Fibroblast of the aortic adventitia (primary cell): ENCODE results near the gene TFAP2B. TPM values are rescaled to one million over a fixed set of nuclear protein-coding genes. Genes with fewer than 3 reads are reported as not detected.

Experiments used
- DNase-seq: peaks from one replicate; pipeline ENCODE4 v3.0.0-alpha.2; 2010; ENCODE audit warnings: low read depth
- H3K4me3 ChIP-seq: 2 replicates; pipeline ENCODE4 v1.5.1; 2011; ENCODE audit warnings: low read depth, mild to moderate bottlenecking, control low read depth, low read length, moderate library complexity
- CTCF ChIP-seq: IDR thresholded peaks from 2 replicates; pipeline ENCODE4 v1.5.1; 2011; ENCODE audit warnings: mild to moderate bottlenecking, low read length, control low read depth, inconsistent platforms; ENCODE audit not compliant: insufficient read depth
- total RNA-seq: library from RNA; depleted of rRNA; stranded (reverse); fragments of >200 nt; gene quantifications from 2 replicates; pipeline ENCODE4 v1.2.3, GENCODE V29; 2012; ENCODE audit warnings: low replicate concordance

TFAP2B gene
- total RNA-seq, 1 donor: under 0.01 TPM

GRCh38 chr6:50823094-50823920 lies 4.6 kb downstream of the TFAP2B start:
- TF ChIP-seq CTCF: no peak
- H3K4me3 ChIP-seq: no peak overlapping the region
- DNase-seq: no peak

- TF ChIP-seq CTCF: no peak
- DNase-seq: no peak
- H3K4me3 ChIP-seq: no peak overlapping the region
Measured at GRCh38 chr6:50824552-50824951, 5.9 kb downstream of the TFAP2B start.

GRCh38 chr6:50825375-50826036 lies 6.8 kb downstream of the TFAP2B start:
- no peak for TF ChIP-seq CTCF
- no peak for DNase-seq
- no peak overlapping the region for H3K4me3 ChIP-seq

- H3K4me3 ChIP-seq: no peak overlapping the region
- no peak for DNase-seq
- no peak for TF ChIP-seq CTCF
Measured at GRCh38 chr6:50826037-50826761, 7.5 kb downstream of the TFAP2B start.

GRCh38 chr6:50826803-50827202 lies 8.1 kb downstream of the TFAP2B start:
- no peak for TF ChIP-seq CTCF
- H3K4me3 ChIP-seq: no peak overlapping the region
- DNase-seq: no peak

GRCh38 chr6:50829049-50829448 lies 10.4 kb downstream of the TFAP2B start:
- no peak for TF ChIP-seq CTCF
- no peak for DNase-seq
- no peak overlapping the region for H3K4me3 ChIP-seq
